OCI-LY1 (cell line): ENCODE results near the gene CD82.

Experiments used
- H2AFZ ChIP-seq: fragments of 200-600 bp; sonication (generic), shearing (Covaris generic); 2 replicates; pipeline ENCODE4 v1.6.0; 2014; ENCODE audit warnings: antibody characterized with exemption, mild to moderate bottlenecking, low read length
- H3F3A ChIP-seq: fragments of 200-600 bp; sonication (generic), shearing (Covaris generic); 2 replicates; pipeline ENCODE4 v1.6.0; 2014; ENCODE audit warnings: mild to moderate bottlenecking, antibody characterized with exemption, low read length, moderate library complexity; ENCODE audit not compliant: insufficient read depth
- H3K27ac ChIP-seq: fragments of 200-600 bp; sonication (generic); 2 replicates; pipeline ENCODE4 v1.5.1; 2014; ENCODE audit warnings: low read length, mixed run types, mild to moderate bottlenecking, low read depth; ENCODE audit not compliant: poor library complexity, severe bottlenecking
- H3K27me3 ChIP-seq: fragments of 200-600 bp; sonication (generic); 2 replicates; pipeline ENCODE4 v1.6.0; 2014; ENCODE audit warnings: antibody characterized with exemption, mild to moderate bottlenecking, low read length, moderate library complexity; ENCODE audit not compliant: insufficient read depth
- H3K36me3 ChIP-seq: fragments of 200-600 bp; sonication (generic); 2 replicates; pipeline ENCODE4 v1.6.1; 2014; ENCODE audit warnings: mild to moderate bottlenecking, antibody characterized with exemption, low read length, moderate library complexity, mixed read lengths; ENCODE audit not compliant: insufficient read depth
- H3K4me1 ChIP-seq: fragments of 200-600 bp; sonication (generic); 2 replicates; pipeline ENCODE4 v1.5.1; 2014; ENCODE audit warnings: mild to moderate bottlenecking, low read length, moderate library complexity; ENCODE audit not compliant: insufficient read depth, severe bottlenecking
- H3K4me2 ChIP-seq: fragments of 200-600 bp; sonication (generic), shearing (Covaris generic); 2 replicates; pipeline ENCODE4 v1.6.1; 2014; ENCODE audit warnings: low read length
- H3K4me3 ChIP-seq: fragments of 200-600 bp; sonication (generic); 2 replicates; pipeline ENCODE4 v1.5.1; 2014; ENCODE audit warnings: low read length, low read depth, mild to moderate bottlenecking, mixed read lengths; ENCODE audit not compliant: poor library complexity, severe bottlenecking
- H3K79me2 ChIP-seq: fragments of 200-600 bp; shearing (Covaris generic); 2 replicates; pipeline ENCODE4 v1.6.1; 2016; ENCODE audit warnings: mixed run types, low read length, mixed read lengths; ENCODE audit not compliant: insufficient read depth
- H3K9ac ChIP-seq: fragments of 200-600 bp; sonication (generic), shearing (Covaris generic); 2 replicates; pipeline ENCODE4 v1.6.1; 2014; ENCODE audit warnings: mild to moderate bottlenecking, low read length, mixed read lengths
- H3K9me2 ChIP-seq: fragments of 200-600 bp; sonication (generic), shearing (Covaris generic); 2 replicates; pipeline ENCODE4 v1.6.1; 2014; ENCODE audit warnings: low read depth, mild to moderate bottlenecking, low read length, mixed read lengths
- H3K9me3 ChIP-seq: fragments of 200-600 bp; shearing (Covaris generic); 2 replicates; pipeline ENCODE4 v1.6.1; 2014; ENCODE audit warnings: low read length, mixed read lengths
- H4K20me1 ChIP-seq: fragments of 200-600 bp; sonication (generic), shearing (Covaris generic); 2 replicates; pipeline ENCODE4 v1.6.0; 2016; ENCODE audit warnings: mild to moderate bottlenecking, low read length; ENCODE audit not compliant: insufficient read depth
- EZH2 ChIP-seq: fragments of 200-600 bp; sonication (generic), shearing (Covaris generic); IDR thresholded peaks from 2 replicates; pipeline ENCODE4 v1.8.0; 2017; ENCODE audit warnings: borderline replicate concordance, mixed run types, mild to moderate bottlenecking, antibody characterized with exemption, low read length, moderate library complexity, mixed read lengths
- TF ChIP-seq, protein P1 (sequence below): fragments of 200-600 bp; sonication (generic), shearing (Covaris generic); IDR thresholded peaks from 2 replicates; pipeline ENCODE4 v1.5.1; 2017; ENCODE audit warnings: mild to moderate bottlenecking, antibody characterized with exemption, low read length, moderate library complexity, mixed read lengths

The CD82 gene

DNA sequence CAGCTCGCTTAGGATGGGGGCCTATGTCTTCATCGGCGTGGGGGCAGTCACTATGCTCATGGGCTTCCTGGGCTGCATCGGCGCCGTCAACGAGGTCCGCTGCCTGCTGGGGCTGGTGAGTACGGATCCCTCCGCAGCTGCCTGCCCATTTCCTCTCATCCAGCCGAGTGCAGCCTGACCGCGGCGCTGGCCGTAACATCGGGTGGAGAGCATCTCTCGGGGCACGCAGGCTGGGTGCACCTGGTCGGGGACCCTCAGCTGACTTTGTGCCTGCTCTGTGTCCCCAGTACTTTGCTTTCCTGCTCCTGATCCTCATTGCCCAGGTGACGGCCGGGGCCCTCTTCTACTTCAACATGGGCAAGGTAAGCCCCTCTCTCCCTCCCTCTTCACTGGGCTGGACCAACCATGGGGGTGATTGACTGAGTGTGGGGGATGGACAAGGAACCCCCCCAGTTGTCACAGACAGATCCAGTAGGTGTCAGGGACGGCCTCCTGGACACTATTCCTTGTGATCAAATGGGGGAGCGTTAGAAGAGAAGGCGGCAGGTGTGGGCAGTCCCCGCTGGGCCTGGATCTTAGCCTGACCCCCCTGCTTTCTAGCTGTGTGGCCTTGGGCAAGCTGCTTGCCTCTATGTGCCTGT, 39.7 kb downstream of the CD82 start:
- H3K27ac ChIP-seq = peak overlapping the region; percentile 96
- H3K27me3 ChIP-seq = no peaks in the 10 kb centered on the region
- H2AFZ ChIP-seq = no peak overlapping the region
- no peaks in the 10 kb centered on the region for H3K9me3 ChIP-seq
- H3K4me3 ChIP-seq = peak overlapping the region; percentile 64
- peaks cover 100% of the 10 kb centered on the region for H3K4me1 ChIP-seq
- no peaks in the 10 kb centered on the region for H3K79me2 ChIP-seq
- no peaks in the 10 kb centered on the region for H3F3A ChIP-seq
- H3K9me2 ChIP-seq = no peaks in the 10 kb centered on the region
- H4K20me1 ChIP-seq = no peaks in the 10 kb centered on the region
- peak overlapping the region; percentile 81 for H3K4me2 ChIP-seq
- H3K36me3 ChIP-seq = peaks cover 31% of the 10 kb centered on the region
- peak overlapping the region; percentile 80 for H3K9ac ChIP-seq
- TF ChIP-seq, protein P1, sequence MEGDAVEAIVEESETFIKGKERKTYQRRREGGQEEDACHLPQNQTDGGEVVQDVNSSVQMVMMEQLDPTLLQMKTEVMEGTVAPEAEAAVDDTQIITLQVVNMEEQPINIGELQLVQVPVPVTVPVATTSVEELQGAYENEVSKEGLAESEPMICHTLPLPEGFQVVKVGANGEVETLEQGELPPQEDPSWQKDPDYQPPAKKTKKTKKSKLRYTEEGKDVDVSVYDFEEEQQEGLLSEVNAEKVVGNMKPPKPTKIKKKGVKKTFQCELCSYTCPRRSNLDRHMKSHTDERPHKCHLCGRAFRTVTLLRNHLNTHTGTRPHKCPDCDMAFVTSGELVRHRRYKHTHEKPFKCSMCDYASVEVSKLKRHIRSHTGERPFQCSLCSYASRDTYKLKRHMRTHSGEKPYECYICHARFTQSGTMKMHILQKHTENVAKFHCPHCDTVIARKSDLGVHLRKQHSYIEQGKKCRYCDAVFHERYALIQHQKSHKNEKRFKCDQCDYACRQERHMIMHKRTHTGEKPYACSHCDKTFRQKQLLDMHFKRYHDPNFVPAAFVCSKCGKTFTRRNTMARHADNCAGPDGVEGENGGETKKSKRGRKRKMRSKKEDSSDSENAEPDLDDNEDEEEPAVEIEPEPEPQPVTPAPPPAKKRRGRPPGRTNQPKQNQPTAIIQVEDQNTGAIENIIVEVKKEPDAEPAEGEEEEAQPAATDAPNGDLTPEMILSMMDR = no peak
- no peak for TF ChIP-seq EZH2

- peak overlapping the region; percentile 64 for H3K4me3 ChIP-seq
- peak overlapping the region; percentile 96 for H3K27ac ChIP-seq
- peaks cover 35% of the 10 kb centered on the region for H3K36me3 ChIP-seq
- H3K9me2 ChIP-seq = no peaks in the 10 kb centered on the region
- H3F3A ChIP-seq = no peaks in the 10 kb centered on the region
- H3K4me2 ChIP-seq = peak overlapping the region; percentile 81
- no peaks in the 10 kb centered on the region for H3K9me3 ChIP-seq
- H2AFZ ChIP-seq = no peak overlapping the region
- no peaks in the 10 kb centered on the region for H4K20me1 ChIP-seq
- H3K4me1 ChIP-seq = peaks cover 97% of the 10 kb centered on the region
- TF ChIP-seq, protein P1 = no peak
- no peak for TF ChIP-seq EZH2
- H3K27me3 ChIP-seq = no peaks in the 10 kb centered on the region
- H3K79me2 ChIP-seq = no peaks in the 10 kb centered on the region
- peak overlapping the region; percentile 80; the same call in 1 of the 2 replicates for H3K9ac ChIP-seq
Observed at GRCh38 chr11:44605965-44606364, 40.5 kb downstream of the CD82 start.

DNA sequence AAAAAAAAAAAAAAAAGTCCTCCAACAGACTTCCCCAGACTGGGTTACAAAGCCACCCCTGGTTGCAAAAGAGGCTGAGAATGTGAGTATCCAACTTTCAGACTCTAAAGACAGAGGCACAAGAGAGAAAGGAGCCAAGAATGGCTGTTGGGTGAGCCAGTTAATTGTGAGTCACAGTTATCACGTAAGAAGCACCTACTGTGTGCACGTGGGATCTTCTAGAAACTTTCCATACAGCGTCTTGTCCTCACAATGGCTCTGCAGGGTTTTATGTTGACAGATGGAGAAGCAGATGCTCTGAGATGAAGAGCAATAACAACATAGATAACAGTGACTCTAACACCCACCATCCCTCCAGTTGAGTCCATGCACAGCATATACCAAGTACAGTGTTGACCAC, 41.0 kb downstream of the CD82 start:
- Histone ChIP-seq H3K4me1 (peaks cover 97% of the 10 kb centered on the region), H3K4me2 (no peak overlapping the region; the same call in 1 of the 2 replicates), H3K27me3 (no peaks in the 10 kb centered on the region), H3K27ac (peak overlapping the region; percentile 96), H3K9me3 (no peaks in the 10 kb centered on the region), H3K79me2 (no peaks in the 10 kb centered on the region), H4K20me1 (no peaks in the 10 kb centered on the region), H3K4me3 (no peak overlapping the region), H3K36me3 (peaks cover 35% of the 10 kb centered on the region), H3K9me2 (no peaks in the 10 kb centered on the region), H2AFZ (no peak overlapping the region), H3F3A (no peaks in the 10 kb centered on the region), H3K9ac (no peak overlapping the region; the same call in 1 of the 2 replicates)
- no peak for TF ChIP-seq EZH2
- TF ChIP-seq, protein P1 = no peak
